BLaER1 (cell line): ENCODE measurements around the gene SCFD2.
"Not testable (repeated sequence)": the region's sequence is repeated elsewhere in the genome, so short reads cannot be mapped to it uniquely, and the experiment has no call there.

ENCODE experiments used
- H3K27ac ChIP-seq: shearing (Covaris generic); formaldehyde crosslinking; 2 replicates; pipeline ENCODE4 v1.8.1; 2022
- H3K27me3 ChIP-seq: shearing (Covaris generic); formaldehyde crosslinking; 2 replicates; pipeline ENCODE4 v1.8.1; 2022
- H3K36me3 ChIP-seq: shearing (Covaris generic); formaldehyde crosslinking; 2 replicates; pipeline ENCODE4 v1.8.1; 2022
- H3K4me1 ChIP-seq: shearing (Covaris generic); formaldehyde crosslinking; 2 replicates; pipeline ENCODE4 v1.8.1; 2022
- H3K4me2 ChIP-seq: shearing (Covaris generic); formaldehyde crosslinking; 2 replicates; pipeline ENCODE4 v1.8.1; 2022
- H3K4me3 ChIP-seq: shearing (Covaris generic); formaldehyde crosslinking; 2 replicates; pipeline ENCODE4 v1.8.1; 2022
- H3K9ac ChIP-seq: shearing (Covaris generic); formaldehyde crosslinking; 2 replicates; pipeline ENCODE4 v1.8.1; 2022
- H3K9me3 ChIP-seq: shearing (Covaris generic); formaldehyde crosslinking; 2 replicates; pipeline ENCODE4 v1.8.1; 2022
- H4K20me1 ChIP-seq: shearing (Covaris generic); formaldehyde crosslinking; 2 replicates; pipeline ENCODE4 v1.8.1; 2022
- Cebpa-rat ChIP-seq: shearing (Covaris generic); IDR thresholded peaks from 2 replicates; pipeline ENCODE4 v1.8.1; 2022

SCFD2 gene

GRCh38 chr4:53233114-53233795, 132.6 kb downstream of the SCFD2 start:
- H3K4me1 ChIP-seq: peaks cover 26% of the 10 kb centered on the region
- H3K27ac ChIP-seq: peak overlapping the region; percentile 86
- 0 out of 2 replicates have a peak, but pooled peaks cover 7% of the 10 kb centered on the region for H3K36me3 ChIP-seq
- no peaks in the 10 kb centered on the region for H3K27me3 ChIP-seq
- H4K20me1 ChIP-seq: no peaks in the 10 kb centered on the region
- no peaks in the 10 kb centered on the region; the same call in 1 of the 2 replicates for H3K9me3 ChIP-seq
- peak overlapping the region; percentile 79 for H3K4me2 ChIP-seq
- H3K4me3 ChIP-seq: peak overlapping the region; percentile 29; the same call in 1 of the 2 replicates
- peak overlapping the region; percentile 30; the same call in 1 of the 2 replicates for H3K9ac ChIP-seq
- no peak for TF ChIP-seq Cebpa-rat

GRCh38 chr4:53232371-53232770, 133.5 kb downstream of the SCFD2 start:
- Histone ChIP-seq H3K27ac (peak overlapping the region; percentile 86), H3K9me3 (no peaks in the 10 kb centered on the region; the same call in 1 of the 2 replicates), H3K4me3 (peak overlapping the region; percentile 29; the same call in 1 of the 2 replicates), H3K4me2 (peak overlapping the region; percentile 79), H3K9ac (peak overlapping the region; percentile 30; the same call in 1 of the 2 replicates), H3K36me3 (0 out of 2 replicates have a peak, but pooled peaks cover 7% of the 10 kb centered on the region), H3K4me1 (peaks cover 26% of the 10 kb centered on the region), H3K27me3 (no peaks in the 10 kb centered on the region), H4K20me1 (no peaks in the 10 kb centered on the region)
- TF ChIP-seq Cebpa-rat: no peak

GRCh38 chr4:53228036-53228435, 137.8 kb downstream of the SCFD2 start:
- no peak overlapping the region for H3K4me3 ChIP-seq
- no peaks in the 10 kb centered on the region; the same call in 1 of the 2 replicates for H3K9me3 ChIP-seq
- no peak overlapping the region for H3K27ac ChIP-seq
- no peak for TF ChIP-seq Cebpa-rat
- no peaks in the 10 kb centered on the region for H3K36me3 ChIP-seq
- H3K27me3 ChIP-seq: no peaks in the 10 kb centered on the region
- no peak overlapping the region for H3K9ac ChIP-seq
- H4K20me1 ChIP-seq: no peaks in the 10 kb centered on the region
- peaks cover 11% of the 10 kb centered on the region for H3K4me1 ChIP-seq
- no peak overlapping the region for H3K4me2 ChIP-seq

GRCh38 chr4:53227451-53227850, 138.4 kb downstream of the SCFD2 start:
- no peak overlapping the region for H3K4me3 ChIP-seq
- TF ChIP-seq Cebpa-rat: no peak
- H3K9ac ChIP-seq: no peak overlapping the region
- no peak overlapping the region for H3K4me2 ChIP-seq
- peaks cover 5% of the 10 kb centered on the region for H3K4me1 ChIP-seq
- H4K20me1 ChIP-seq: no peaks in the 10 kb centered on the region
- H3K9me3 ChIP-seq: no peaks in the 10 kb centered on the region; the same call in 1 of the 2 replicates
- no peak overlapping the region for H3K27ac ChIP-seq
- no peaks in the 10 kb centered on the region for H3K36me3 ChIP-seq
- no peaks in the 10 kb centered on the region for H3K27me3 ChIP-seq

- H3K9me3 ChIP-seq: peaks cover 18% of the 10 kb centered on the region
- no peak overlapping the region for H3K4me3 ChIP-seq
- H3K36me3 ChIP-seq: peaks cover 10% of the 10 kb centered on the region
- H3K9ac ChIP-seq: no peak overlapping the region
- no peaks in the 10 kb centered on the region for H4K20me1 ChIP-seq
- H3K4me2 ChIP-seq: no peak overlapping the region
- no peaks in the 10 kb centered on the region for H3K4me1 ChIP-seq
- TF ChIP-seq Cebpa-rat: no peak
- H3K27me3 ChIP-seq: no peaks in the 10 kb centered on the region
- no peak overlapping the region for H3K27ac ChIP-seq
These were observed 143.9 kb downstream of the SCFD2 start for GRCh38 chr4:53221832-53222480.

- H4K20me1 ChIP-seq, H3K4me3 ChIP-seq, H3K4me2 ChIP-seq, H3K27me3 ChIP-seq, H3K27ac ChIP-seq, H3K36me3 ChIP-seq, H3K9ac ChIP-seq, H3K4me1 ChIP-seq: not testable (repeated sequence)
- H3K9me3 ChIP-seq: peaks cover 18% of the 10 kb centered on the region
These were observed 146.7 kb downstream of the SCFD2 start for GRCh38 chr4:53219148-53219547.

- TF ChIP-seq Cebpa-rat: no peak
- Histone ChIP-seq H4K20me1 (no peaks in the 10 kb centered on the region), H3K27me3 (no peaks in the 10 kb centered on the region), H3K4me3 (no peak overlapping the region), H3K4me2 (no peak overlapping the region), H3K36me3 (peaks cover 9% of the 10 kb centered on the region), H3K27ac (no peak overlapping the region), H3K9ac (no peak overlapping the region), H3K4me1 (no peaks in the 10 kb centered on the region), H3K9me3 (no peaks in the 10 kb centered on the region)
These were observed 157.1 kb downstream of the SCFD2 start for GRCh38 chr4:53208753-53209152.

- H3K4me1 ChIP-seq: no peaks in the 10 kb centered on the region
- no peak overlapping the region for H3K9ac ChIP-seq
- no peak overlapping the region for H3K4me3 ChIP-seq
- no peaks in the 10 kb centered on the region for H3K27me3 ChIP-seq
- no peaks in the 10 kb centered on the region; the same call in 1 of the 2 replicates for H3K36me3 ChIP-seq
- H3K9me3 ChIP-seq: no peaks in the 10 kb centered on the region
- no peak for TF ChIP-seq Cebpa-rat
- no peak overlapping the region for H3K4me2 ChIP-seq
- H4K20me1 ChIP-seq: no peaks in the 10 kb centered on the region
- no peak overlapping the region for H3K27ac ChIP-seq
These were observed 159.9 kb downstream of the SCFD2 start for GRCh38 chr4:53205970-53206369.

GRCh38 chr4:53199356-53199755, 166.5 kb downstream of the SCFD2 start:
- H3K27ac ChIP-seq: no peak overlapping the region
- H4K20me1 ChIP-seq: no peaks in the 10 kb centered on the region
- no peaks in the 10 kb centered on the region; the same call in 1 of the 2 replicates for H3K36me3 ChIP-seq
- H3K9ac ChIP-seq: no peak overlapping the region
- no peak for TF ChIP-seq Cebpa-rat
- H3K4me3 ChIP-seq: no peak overlapping the region
- no peaks in the 10 kb centered on the region for H3K9me3 ChIP-seq
- no peaks in the 10 kb centered on the region for H3K27me3 ChIP-seq
- no peak overlapping the region for H3K4me2 ChIP-seq
- H3K4me1 ChIP-seq: no peaks in the 10 kb centered on the region

- Histone ChIP-seq H3K36me3 (no peaks in the 10 kb centered on the region), H3K27ac (no peak overlapping the region), H3K4me1 (no peaks in the 10 kb centered on the region), H3K27me3 (no peaks in the 10 kb centered on the region), H3K4me3 (no peak overlapping the region), H3K4me2 (no peak overlapping the region), H4K20me1 (no peaks in the 10 kb centered on the region), H3K9me3 (no peaks in the 10 kb centered on the region), H3K9ac (no peak overlapping the region)
- no peak for TF ChIP-seq Cebpa-rat
These were observed 168.1 kb downstream of the SCFD2 start for GRCh38 chr4:53197772-53198142.
